ENCODE data around the gene POLR3C. TPM values are rescaled to one million over a fixed set of nuclear protein-coding genes. Genes with fewer than 3 reads are reported as not detected.
"Not testable (repeated sequence)": the region's sequence is repeated elsewhere in the genome, so short reads cannot be mapped to it uniquely, and the experiment has no call there.

POLR3C gene
- polyA plus RNA-seq, 3 donors from 2014 or later, result 34.5 to 56.4 (median 45.6) TPM

DNA sequence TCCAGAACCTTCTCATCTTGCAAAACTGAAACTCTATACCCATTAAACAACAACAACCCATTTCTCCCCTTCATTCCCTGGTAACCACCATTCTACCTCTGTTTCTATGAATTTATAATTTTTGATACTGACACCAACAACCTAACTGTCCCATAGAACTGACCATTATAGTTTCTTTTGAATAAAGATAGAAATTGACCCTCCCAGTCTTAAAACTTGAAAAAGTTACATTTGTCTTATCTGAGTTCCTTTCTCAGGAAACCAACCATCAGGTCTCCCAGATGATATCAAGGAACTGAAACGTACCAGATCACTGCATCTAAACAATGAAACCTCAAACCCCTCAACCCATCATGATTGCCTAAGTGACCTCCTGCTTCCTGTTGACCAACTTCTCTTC, 27.2 kb upstream of the POLR3C start:
- no peak for DNase-seq
- H3K36me3 Mint-ChIP-seq, result peaks cover 24 to 54% (median 48%) of the 10 kb centered on the region in 3 donors
- H3K9me3 Mint-ChIP-seq, result peaks cover 7 to 30% (median 21%) of the 10 kb centered on the region in 6 donors
- H3K4me3 Mint-ChIP-seq, result peak overlapping the region in 1 of 5 donors; percentile 28
- peaks cover 2 to 7% (median 2%) of the 10 kb centered on the region in 3 donors for H3K27me3 Mint-ChIP-seq (ENCODE audit: low read depth in 3 of 3)
- H3K4me1 Mint-ChIP-seq, result peaks cover 35 to 50% of the 10 kb centered on the region in 2 donors
- peak overlapping the region in 2 of 6 donors; percentile 26 to 35 for H3K27ac Mint-ChIP-seq

DNA sequence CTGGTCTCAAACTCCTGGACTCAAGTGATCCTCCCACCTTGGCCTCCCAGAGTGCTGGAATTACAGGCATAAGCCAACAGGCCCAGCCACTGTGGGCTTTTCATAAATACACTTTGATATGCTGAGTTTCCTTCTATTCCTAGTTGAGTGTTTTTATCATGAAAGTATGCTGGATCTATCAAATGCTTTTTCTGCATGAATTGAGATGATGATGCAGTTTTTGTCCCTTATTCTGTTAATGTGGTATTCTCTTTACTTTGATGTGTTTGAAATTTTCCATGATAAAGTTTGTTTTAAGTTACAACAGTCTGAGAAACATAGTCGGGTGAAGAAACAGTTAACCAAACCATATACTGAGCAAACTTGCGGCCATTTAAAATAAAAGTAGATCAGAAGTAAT, 24.2 kb upstream of the POLR3C start:
- H3K4me1 Mint-ChIP-seq, result peaks cover 53 to 66% of the 10 kb centered on the region in 2 donors
- peak overlapping the region in 3 of 6 donors; percentile 9 to 42 (median 23) for H3K27ac Mint-ChIP-seq
- no peak for DNase-seq
- H3K4me3 Mint-ChIP-seq, result no peak overlapping the region
- H3K36me3 Mint-ChIP-seq, result peaks cover 24 to 48% (median 36%) of the 10 kb centered on the region in 3 donors
- peaks cover 6 to 30% (median 21%) of the 10 kb centered on the region in 6 donors for H3K9me3 Mint-ChIP-seq
- peaks cover 0 to 6% (median 0%) of the 10 kb centered on the region in 3 donors for H3K27me3 Mint-ChIP-seq (ENCODE audit: low read depth in 3 of 3)

DNA sequence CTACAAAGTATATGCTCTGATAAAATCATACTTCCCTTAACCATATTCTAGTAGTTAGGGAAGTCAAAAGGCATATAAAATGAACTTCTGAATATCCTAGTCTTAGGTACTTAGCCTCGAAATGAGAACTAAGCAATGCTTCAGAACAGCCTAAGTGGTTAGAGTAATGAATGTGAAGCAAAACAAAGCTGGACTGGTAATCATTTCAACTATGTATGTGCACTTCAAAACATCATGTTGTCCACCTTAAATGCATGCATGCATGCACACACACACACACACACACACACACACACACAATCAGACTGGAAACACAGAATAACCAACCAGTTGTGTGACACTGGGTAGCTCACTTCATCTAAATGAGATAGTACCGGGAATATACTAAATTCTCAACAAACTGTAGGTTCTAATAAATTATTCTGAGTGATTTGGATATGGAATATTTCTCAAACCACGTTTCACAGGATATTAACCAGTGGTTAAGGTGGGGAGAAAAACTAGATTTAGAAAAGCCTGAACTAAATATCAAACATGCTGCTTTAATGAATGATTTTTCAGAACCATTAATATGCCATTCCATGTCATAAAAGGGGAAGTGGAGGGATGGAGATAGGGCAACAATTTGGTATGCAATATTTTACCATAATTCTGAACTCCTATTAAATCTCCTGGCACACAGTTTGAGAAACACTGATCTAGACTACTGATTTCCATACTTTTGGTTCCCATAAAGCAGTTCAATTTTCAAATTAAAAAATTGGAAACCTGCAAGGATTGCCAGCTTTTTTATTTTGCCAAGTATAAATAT, 19.6 kb upstream of the POLR3C start:
- H3K9me3 Mint-ChIP-seq, result no peaks in the 10 kb centered on the region
- peaks cover 0 to 5% (median 3%) of the 10 kb centered on the region in 3 donors for H3K36me3 Mint-ChIP-seq
- H3K4me1 Mint-ChIP-seq, result peaks cover 53 to 85% of the 10 kb centered on the region in 2 donors
- no peak overlapping the region for H3K27ac Mint-ChIP-seq
- H3K4me3 Mint-ChIP-seq, result peak overlapping the region in 3 of 5 donors; percentile 6 to 63 (median 13)
- DNase-seq, result no peak
- H3K27me3 Mint-ChIP-seq (ENCODE audit: low read depth in 3 of 3), result peaks cover 0 to 2% (median 0%) of the 10 kb centered on the region in 3 donors

DNA sequence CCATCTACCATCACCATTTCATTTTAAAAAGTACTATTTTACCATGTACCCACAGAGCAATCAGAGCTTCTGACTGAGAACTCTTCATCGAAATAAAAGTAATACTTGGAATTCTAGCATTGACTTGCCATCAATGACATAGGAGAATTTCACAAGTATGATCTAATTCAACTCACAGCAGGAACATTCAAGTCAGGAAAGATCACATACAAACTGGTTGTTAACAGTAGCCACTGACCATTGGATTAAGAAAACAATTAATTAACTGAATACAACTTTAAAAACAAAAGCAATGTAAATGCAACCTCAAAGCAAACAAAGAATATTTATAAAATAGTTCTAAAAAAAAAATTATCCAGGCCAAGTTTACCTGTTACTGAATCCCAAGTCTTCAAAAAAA, 18.9 kb upstream of the POLR3C start:
- DNase-seq, result no peak
- no peak overlapping the region for H3K27ac Mint-ChIP-seq
- H3K9me3 Mint-ChIP-seq, result no peaks in the 10 kb centered on the region
- H3K4me3 Mint-ChIP-seq, result peak overlapping the region in 1 of 5 donors; percentile 13
- H3K4me1 Mint-ChIP-seq, result peaks cover 49 to 79% of the 10 kb centered on the region in 2 donors
- H3K27me3 Mint-ChIP-seq (ENCODE audit: low read depth in 3 of 3), result peaks cover 0 to 2% (median 0%) of the 10 kb centered on the region in 3 donors
- peaks cover 0 to 3% (median 0%) of the 10 kb centered on the region in 3 donors for H3K36me3 Mint-ChIP-seq

DNA sequence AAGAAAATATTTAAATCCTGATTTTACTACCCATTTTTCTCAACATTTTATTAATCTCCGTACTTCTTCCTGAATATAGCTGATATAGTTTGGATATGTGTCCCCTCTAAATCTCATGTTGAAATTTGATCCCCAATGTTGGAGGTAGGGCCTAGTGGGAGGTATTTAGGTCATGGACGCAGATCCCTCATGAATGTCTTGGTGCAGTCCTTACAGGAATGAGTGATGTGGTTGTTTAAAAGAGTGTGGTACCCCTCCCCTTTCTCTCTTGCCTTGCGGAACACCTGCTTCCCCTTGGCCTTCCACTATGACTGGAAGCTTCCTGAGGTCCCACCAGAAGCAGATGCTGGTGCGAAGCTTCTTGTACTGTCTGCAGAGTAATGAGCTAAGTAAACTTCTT, 17.6 kb upstream of the POLR3C start:
- no peaks in the 10 kb centered on the region for H3K9me3 Mint-ChIP-seq
- peaks cover 43 to 69% of the 10 kb centered on the region in 2 donors for H3K4me1 Mint-ChIP-seq
- peaks cover 0 to 2% (median 0%) of the 10 kb centered on the region in 3 donors for H3K27me3 Mint-ChIP-seq (ENCODE audit: low read depth in 3 of 3)
- no peak for DNase-seq
- H3K36me3 Mint-ChIP-seq, result peaks cover 0 to 3% (median 0%) of the 10 kb centered on the region in 3 donors
- no peak overlapping the region for H3K27ac Mint-ChIP-seq
- no peak overlapping the region for H3K4me3 Mint-ChIP-seq

DNA sequence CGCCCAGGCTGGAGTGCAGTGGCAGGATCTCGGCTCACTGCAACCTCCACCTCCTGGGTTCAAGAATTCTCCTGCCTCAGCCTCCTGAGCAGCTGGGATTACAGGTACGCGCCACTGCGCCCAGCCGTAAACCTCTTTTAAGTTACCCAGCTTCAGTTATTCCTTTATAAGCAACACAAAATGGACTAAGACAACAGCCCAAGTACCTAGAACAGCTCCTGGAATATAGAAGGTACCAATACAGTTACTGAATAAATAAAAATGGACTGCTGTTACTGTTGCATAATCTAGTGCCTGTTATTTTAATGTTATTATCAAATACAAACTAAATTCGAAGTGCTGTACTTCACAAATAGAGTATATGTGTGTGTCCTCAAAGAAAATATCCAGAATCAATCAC, 17.2 kb upstream of the POLR3C start:
- H3K4me1 Mint-ChIP-seq, result peaks cover 43 to 64% of the 10 kb centered on the region in 2 donors
- H3K9me3 Mint-ChIP-seq, result no peaks in the 10 kb centered on the region
- no peak overlapping the region for H3K4me3 Mint-ChIP-seq
- no peak for DNase-seq
- H3K27me3 Mint-ChIP-seq (ENCODE audit: low read depth in 3 of 3), result peaks cover 0 to 2% (median 0%) of the 10 kb centered on the region in 3 donors
- no peak overlapping the region for H3K27ac Mint-ChIP-seq
- peaks cover 0 to 3% (median 0%) of the 10 kb centered on the region in 3 donors for H3K36me3 Mint-ChIP-seq

DNA sequence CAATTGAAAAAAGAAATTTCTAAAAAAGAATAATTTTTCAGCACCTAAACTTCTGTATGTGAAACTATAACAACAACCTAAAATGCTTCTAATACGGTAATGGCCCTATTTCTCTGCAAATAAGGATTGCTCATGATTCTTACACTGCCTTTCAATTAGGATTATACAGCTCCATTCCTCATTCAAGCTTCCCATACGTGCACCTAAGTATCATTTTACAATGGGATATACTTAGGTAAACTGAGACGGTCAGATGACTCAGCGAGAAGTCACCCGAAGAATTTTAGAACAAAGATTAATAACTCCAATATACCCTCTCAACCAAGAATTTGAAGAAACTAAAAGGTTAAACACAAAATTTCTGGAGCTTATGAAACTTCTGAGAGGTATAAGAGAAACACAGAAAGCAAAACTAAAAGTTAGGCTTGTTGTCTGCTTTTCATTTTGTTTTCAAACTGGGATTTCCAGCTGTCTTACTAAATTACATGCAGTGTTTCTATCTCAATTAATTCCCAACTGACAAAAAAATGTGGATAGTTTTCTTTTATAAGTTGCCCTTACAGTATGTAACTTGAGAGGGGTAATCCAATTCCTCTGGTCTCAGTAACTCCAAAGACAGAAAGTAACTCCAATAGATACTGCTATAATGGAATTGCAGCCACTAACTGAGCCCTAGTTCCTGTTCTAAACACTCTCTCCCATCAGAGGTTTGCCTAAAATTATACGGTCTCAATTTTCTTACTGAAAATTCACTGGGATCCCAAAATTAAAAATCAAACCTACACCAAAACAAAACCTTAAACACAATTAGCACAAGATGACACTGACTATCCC, 10.8 kb upstream of the POLR3C start:
- H3K27me3 Mint-ChIP-seq (ENCODE audit: low read depth in 3 of 3); H3K9me3 Mint-ChIP-seq; H3K27ac Mint-ChIP-seq; H3K36me3 Mint-ChIP-seq; DNase-seq; H3K4me3 Mint-ChIP-seq: not testable (repeated sequence)
- H3K4me1 Mint-ChIP-seq, result peaks cover 8 to 21% of the 10 kb centered on the region in 2 donors

DNA sequence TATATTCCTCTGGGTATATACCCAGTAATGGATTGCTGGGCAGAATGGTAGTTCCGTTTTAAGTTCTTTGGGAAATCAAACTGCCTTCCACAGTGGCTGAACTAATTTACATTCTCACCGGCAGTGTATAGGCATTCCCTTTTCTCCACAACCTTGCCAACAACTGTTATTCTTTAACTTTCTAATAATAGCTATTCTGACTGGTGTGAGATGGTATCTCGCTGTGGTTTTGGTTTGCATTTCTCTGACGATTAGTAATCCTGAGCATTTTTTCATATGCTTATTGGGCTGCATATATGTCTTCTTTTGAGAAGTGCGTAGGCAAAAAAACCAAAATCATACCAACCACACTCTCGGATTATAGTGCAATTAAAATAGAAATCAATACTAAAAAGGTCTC, 5.9 kb upstream of the POLR3C start:
- H3K4me3 Mint-ChIP-seq; H3K36me3 Mint-ChIP-seq; H3K27ac Mint-ChIP-seq; H3K27me3 Mint-ChIP-seq (ENCODE audit: low read depth in 3 of 3); H3K9me3 Mint-ChIP-seq: not testable (repeated sequence)
- H3K4me1 Mint-ChIP-seq, result peaks cover 7 to 22% of the 10 kb centered on the region in 2 donors
- peak in 1 of 3 donors; percentile 23 for DNase-seq

DNA sequence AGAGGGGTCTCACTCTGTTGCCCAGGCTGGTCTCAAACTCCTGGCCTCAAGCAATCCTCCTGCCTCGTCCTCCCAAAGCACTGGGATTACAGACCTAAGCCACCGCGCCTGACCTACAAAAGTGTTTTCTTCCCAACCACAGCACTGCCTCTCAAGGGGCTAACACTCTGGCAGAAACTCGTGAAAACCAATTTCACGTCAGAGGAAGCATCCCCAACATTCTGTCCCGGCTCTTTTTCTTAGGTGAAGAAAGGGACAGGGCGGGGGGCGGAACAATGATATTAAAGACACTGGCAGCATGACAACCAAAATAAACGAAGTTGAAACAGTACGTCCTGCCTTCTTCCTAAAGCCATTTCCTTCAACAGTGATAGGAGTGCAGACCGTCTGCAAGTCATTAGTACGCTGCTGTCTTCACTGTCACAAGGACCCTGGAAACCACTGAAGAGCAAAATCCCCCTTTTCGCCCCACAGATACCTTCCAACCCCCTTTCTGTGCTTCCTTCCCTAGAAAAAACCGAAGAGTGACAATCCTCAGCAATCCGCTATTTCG, 1.1 kb upstream of the POLR3C start:
- H3K4me1 Mint-ChIP-seq, result peaks cover 25 to 35% of the 10 kb centered on the region in 2 donors
- H3K27me3 Mint-ChIP-seq (ENCODE audit: low read depth in 3 of 3), result peaks cover 5 to 12% (median 9%) of the 10 kb centered on the region in 3 donors
- H3K4me3 Mint-ChIP-seq, result peak overlapping the region in 2 of 5 donors; percentile 32 to 59
- DNase-seq, result peak in 1 of 3 donors; percentile 18
- H3K27ac Mint-ChIP-seq, result peak overlapping the region in 4 of 6 donors; percentile 35 to 95 (median 49)
- H3K9me3 Mint-ChIP-seq, result not testable (repeated sequence)
- H3K36me3 Mint-ChIP-seq, result peaks cover 5 to 19% (median 13%) of the 10 kb centered on the region in 3 donors

DNA sequence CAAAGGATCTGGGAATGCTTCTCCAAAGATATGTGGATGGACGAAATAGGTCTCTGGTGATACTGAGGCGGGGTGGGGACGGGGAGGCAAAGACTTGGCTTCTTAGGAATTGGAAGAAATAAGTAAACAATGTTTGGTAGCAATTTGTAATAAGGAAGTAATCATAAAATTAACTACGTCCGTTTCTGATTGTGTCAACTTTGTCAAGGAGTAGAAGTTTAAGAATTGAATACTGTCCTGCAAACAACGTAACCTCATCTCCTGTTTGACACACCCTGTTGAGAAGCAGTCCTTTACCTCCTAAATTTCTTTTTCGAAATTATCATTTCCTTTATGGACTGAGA, 471 bp downstream of the POLR3C start:
- peaks cover 5 to 12% (median 9%) of the 10 kb centered on the region in 3 donors for H3K27me3 Mint-ChIP-seq (ENCODE audit: low read depth in 3 of 3)
- H3K27ac Mint-ChIP-seq, result peak overlapping the region; percentile 91 to 98 (median 96)
- peaks cover 15 to 33% (median 24%) of the 10 kb centered on the region in 3 donors for H3K36me3 Mint-ChIP-seq
- no peak for DNase-seq
- peaks cover 23 to 35% of the 10 kb centered on the region in 2 donors for H3K4me1 Mint-ChIP-seq
- H3K4me3 Mint-ChIP-seq, result peak overlapping the region; percentile 96 to 99 (median 99)
- no peaks in the 10 kb centered on the region for H3K9me3 Mint-ChIP-seq

DNA sequence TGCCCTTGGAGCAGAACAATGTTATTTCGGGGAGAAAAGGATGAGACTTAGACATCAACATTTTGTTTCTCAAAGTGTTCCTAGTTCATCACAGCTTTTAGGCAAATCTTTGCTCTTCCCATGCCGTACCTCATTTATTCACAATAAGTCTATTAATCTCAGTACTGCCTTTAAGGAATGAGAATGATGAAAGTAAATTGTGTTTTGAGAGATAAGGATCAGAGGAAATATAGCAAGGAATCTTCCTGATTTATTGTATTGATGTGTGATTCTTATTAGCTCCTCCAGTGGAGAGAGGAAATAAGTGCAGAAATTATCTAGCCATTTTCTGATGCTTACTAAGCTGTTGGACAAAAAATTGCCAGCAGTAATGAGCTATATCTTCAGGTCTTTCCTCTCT, 2.0 kb downstream of the POLR3C start:
- H3K9me3 Mint-ChIP-seq, result no peaks in the 10 kb centered on the region
- H3K4me1 Mint-ChIP-seq, result peaks cover 23 to 35% of the 10 kb centered on the region in 2 donors
- H3K4me3 Mint-ChIP-seq, result peak overlapping the region in 4 of 5 donors; percentile 33 to 70 (median 54)
- peak overlapping the region in 5 of 6 donors; percentile 11 to 68 (median 29) for H3K27ac Mint-ChIP-seq
- peaks cover 24 to 41% (median 32%) of the 10 kb centered on the region in 3 donors for H3K36me3 Mint-ChIP-seq
- H3K27me3 Mint-ChIP-seq (ENCODE audit: low read depth in 3 of 3), result peaks cover 5 to 12% (median 9%) of the 10 kb centered on the region in 3 donors
- DNase-seq, result no peak

DNA sequence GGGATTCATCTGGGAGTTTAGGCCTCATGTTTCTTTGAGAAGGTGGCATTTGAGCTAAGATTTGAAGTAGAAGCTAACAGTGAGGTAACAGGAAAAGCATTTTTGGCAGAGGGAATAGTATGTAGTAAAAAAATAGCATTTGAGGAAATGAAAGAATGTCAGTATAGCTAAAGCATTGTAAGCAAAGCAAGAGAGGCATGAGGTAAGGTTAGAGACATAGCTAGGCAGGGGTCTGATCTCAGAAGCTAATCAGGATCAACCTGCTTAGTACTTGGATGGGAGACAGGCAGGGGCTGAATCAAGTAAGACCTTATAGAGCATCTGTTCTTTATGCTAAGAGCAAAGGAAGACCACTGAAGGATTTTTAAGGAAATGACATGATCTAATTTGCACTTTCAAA, 4.0 kb downstream of the POLR3C start:
- Mint-ChIP-seq H3K36me3 (peaks cover 35 to 53% (median 41%) of the 10 kb centered on the region in 3 donors), H3K4me1 (peaks cover 21 to 29% of the 10 kb centered on the region in 2 donors), H3K27me3 (ENCODE audit: low read depth in 3 of 3) (peaks cover 5 to 13% (median 12%) of the 10 kb centered on the region in 3 donors), H3K9me3 (no peaks in the 10 kb centered on the region), H3K4me3 (no peak overlapping the region), H3K27ac (peak overlapping the region in 5 of 6 donors; percentile 3 to 19 (median 10))
- DNase-seq, result no peak

DNA sequence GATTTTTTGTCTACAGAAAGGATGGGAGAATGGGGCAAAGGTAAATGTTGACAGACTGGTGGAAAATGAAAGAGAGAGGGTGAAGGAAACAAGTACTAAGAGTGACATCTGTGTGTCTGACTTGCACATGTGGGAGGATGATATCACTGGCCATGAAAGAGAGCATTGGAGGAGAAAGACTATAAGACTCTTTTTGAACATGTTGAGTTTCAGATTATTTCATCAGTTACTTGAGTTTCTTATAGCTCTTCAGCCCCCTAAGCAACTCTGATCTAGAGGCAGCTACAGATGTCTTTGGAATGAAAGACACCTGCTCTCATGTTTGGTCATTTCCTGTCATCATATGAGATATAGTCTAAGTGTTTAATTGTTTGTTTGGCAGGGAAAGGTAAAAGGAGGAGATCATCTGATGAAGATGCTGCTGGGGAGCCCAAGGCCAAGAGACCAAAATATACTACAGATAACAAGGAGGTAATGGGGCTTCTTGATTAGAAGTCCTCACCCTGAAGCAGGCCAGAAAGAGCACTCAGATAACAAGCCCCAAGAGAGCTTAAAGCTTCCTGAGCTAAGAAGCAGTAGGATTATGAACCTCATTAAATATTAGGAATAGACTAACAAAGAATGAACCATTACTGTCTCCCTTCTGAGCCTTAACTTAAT, 4.5 kb downstream of the POLR3C start:
- Mint-ChIP-seq H3K27ac (peak overlapping the region in 4 of 6 donors; percentile 3 to 19 (median 13)), H3K4me3 (no peak overlapping the region), H3K36me3 (peaks cover 39 to 58% (median 46%) of the 10 kb centered on the region in 3 donors), H3K4me1 (peaks cover 21 to 29% of the 10 kb centered on the region in 2 donors), H3K9me3 (no peaks in the 10 kb centered on the region), H3K27me3 (ENCODE audit: low read depth in 3 of 3) (peaks cover 4 to 10% (median 10%) of the 10 kb centered on the region in 3 donors)
- no peak for DNase-seq
